GM12878 (cell line): Measurements from ENCODE around the gene ZSWIM7. TPM values are rescaled to one million over a fixed set of nuclear protein-coding genes. Genes with fewer than 3 reads are reported as not detected.
A peak's percentile ranks its signal among the peaks of the same experiment; 100 is the strongest.

Experiments
- E2F4 ChIP-seq: IDR thresholded peaks from 2 replicates; pipeline ENCODE4 v1.6.1; 2012; ENCODE audit warnings: low read depth, low read length, improper control_type of control experiment
- E2F8 ChIP-seq: fragments of 450-650 bp; IDR thresholded peaks from 2 replicates; pipeline ENCODE4 v1.6.1; 2018; ENCODE audit warnings: mild to moderate bottlenecking, low read depth, moderate library complexity; ENCODE audit not compliant: partially characterized antibody
- E4F1 ChIP-seq: fragments of 450-650 bp; IDR thresholded peaks from 2 replicates; pipeline ENCODE4 v1.6.1; 2018; ENCODE audit warnings: borderline replicate concordance, mild to moderate bottlenecking; ENCODE audit not compliant: partially characterized antibody
- EP300 ChIP-seq, 2 experiments: fragments of 150-350 bp in 1 of 2; IDR thresholded peaks; 2 replicates each; pipeline ENCODE4 v1.6.1; 2011 to 2012; ENCODE audit warnings: low read depth in 2 of 2, low read length in 2 of 2, borderline replicate concordance in 1 of 2, improper control_type of control experiment in 1 of 2, inconsistent platforms in 1 of 2; ENCODE audit not compliant: control insufficient read depth in 1 of 2
- ESRRA ChIP-seq: IDR thresholded peaks from 2 replicates; pipeline ENCODE4 v1.6.1; 2012; ENCODE audit warnings: mild to moderate bottlenecking, low read length, improper control_type of control experiment
- EZH2 ChIP-seq: IDR thresholded peaks from 2 replicates; pipeline ENCODE4 v1.6.1; 2012; ENCODE audit warnings: low read depth, mild to moderate bottlenecking, control low read depth, inconsistent platforms, low read length, borderline replicate concordance; ENCODE audit not compliant: control insufficient read depth
- FOS ChIP-seq: IDR thresholded peaks from 3 replicates; pipeline ENCODE4 v1.6.1; 2011; ENCODE audit warnings: borderline replicate concordance; ENCODE audit not compliant: insufficient read length; ENCODE audit errors: extremely low read depth
- HCFC1 ChIP-seq: fragments of 150-350 bp; IDR thresholded peaks from 2 replicates; pipeline ENCODE4 v1.6.1; 2014; ENCODE audit warnings: low read length
- MYB ChIP-seq: fragments of 150-350 bp; IDR thresholded peaks from 2 replicates; pipeline ENCODE4 v1.6.1; 2014; ENCODE audit warnings: mild to moderate bottlenecking, low read depth, low read length, borderline replicate concordance
- NFYB ChIP-seq: IDR thresholded peaks from 2 replicates; pipeline ENCODE4 v1.6.1; 2011; ENCODE audit warnings: low read depth, mild to moderate bottlenecking, low read length, improper control_type of control experiment, moderate library complexity; ENCODE audit not compliant: insufficient read depth
- NR2C2 ChIP-seq: IDR thresholded peaks from 2 replicates; pipeline ENCODE4 v1.6.1; 2011; ENCODE audit warnings: borderline replicate concordance, low read depth; ENCODE audit not compliant: control insufficient read depth, insufficient read length
- PAX5 ChIP-seq: IDR thresholded peaks from 2 replicates; pipeline ENCODE4 v1.6.1; 2011; ENCODE audit warnings: low read depth, low read length, borderline replicate concordance
- SIN3A ChIP-seq: IDR thresholded peaks from 2 replicates; pipeline ENCODE4 v1.6.1; 2012; ENCODE audit warnings: low read depth, low read length, improper control_type of control experiment
- SP1 ChIP-seq: IDR thresholded peaks from one replicate; pipeline ENCODE4 v1.6.1; 2011; ENCODE audit warnings: low read depth, low read length
- STAT3 ChIP-seq: IDR thresholded peaks from 2 replicates; pipeline ENCODE4 v1.6.1; 2011; ENCODE audit warnings: low read depth, low read length, improper control_type of control experiment
- TARDBP ChIP-seq: IDR thresholded peaks from 2 replicates; pipeline ENCODE4 v1.6.1; 2016; ENCODE audit warnings: borderline replicate concordance
- TCF12 ChIP-seq: IDR thresholded peaks from 2 replicates; pipeline ENCODE4 v1.6.1; 2011; ENCODE audit warnings: low read depth, mild to moderate bottlenecking, low read length
- ZBTB4 ChIP-seq: fragments of 450-650 bp; formaldehyde crosslinking; IDR thresholded peaks from 2 replicates; pipeline ENCODE4 v1.4.0; 2022; ENCODE audit warnings: mild to moderate bottlenecking, moderate library complexity
- ZNF384 ChIP-seq: IDR thresholded peaks from 2 replicates; pipeline ENCODE4 v1.6.1; 2012; ENCODE audit warnings: low read depth, mild to moderate bottlenecking, low read length, improper control_type of control experiment, borderline replicate concordance
- polyA plus RNA-seq, 11 experiments: library from polyadenylated mRNA; depleted of rRNA in 4 of 11; unstranded in 6 of 11; stranded (reverse) in 5 of 11; fragments of >200 nt; fragmentation: Nextera tagmentation in 4 of 11; fragmentation: Illumina TruSeq in 1 of 11; extraction: Ambion mirVana in 4 of 11; extraction: Trizol in 1 of 11; gene quantifications; 1 replicate in 1 of 11; 2 replicates in 10 of 11; pipeline versions ENCODE4 v1.2.1 to v1.2.3, GENCODE V29; 2011 to 2016; ENCODE audit warnings: inconsistent platforms in 2 of 11, missing spikeins in 2 of 11, low read depth in 1 of 11
- total RNA-seq, 4 experiments: library from RNA; depleted of rRNA in 3 of 4; stranded (reverse); fragments of >200 nt in 3 of 4; fragmentation: Illumina TruSeq in 1 of 4; extraction: Trizol in 1 of 4; gene quantifications; 2 replicates each; pipeline versions ENCODE4 v1.2.1 to v1.2.3, GENCODE V29; 2013 to 2021

ZSWIM7 gene
- total and polyA plus RNA-seq, 10 of the 15 experiments (the other 5 are each of a cell fraction or from before 2014, with no cell fraction given) = 7.0 to 26.6 (median 9.9) TPM

GRCh38 chr17:15999141-15999973 is at the start of gene ZSWIM7, which contains the start of gene TTC19 (continued):
- TF ChIP-seq HCFC1 (no peak; the same call in 1 of the 2 replicates), E2F4 (no peak), TCF12 (0 out of 2 replicates have a peak, but pooled peaks have one; percentile 4), EZH2 (no peak), NR2C2 (no peak), FOS (no peak), TARDBP (no peak; the same call in 1 of the 2 replicates), ESRRA (no peak), ZNF384 (no peak), PAX5 (peak; percentile 33; the same call in 1 of the 2 replicates), MYB (no peak), E2F8 (no peak), E4F1 (no peak), NFYB (0 out of 2 replicates have a peak, but pooled peaks have one; percentile 39), EP300 (IDR thresholded peaks at IDR 0.05; ENCODE audit: borderline replicate concordance in 1 of 2, control insufficient read depth in 1 of 2, low read depth in 2 of 2, low read length in 2 of 2) (no peak), STAT3 (no peak), SIN3A (no peak), ZBTB4 (CRISPR knock-in tag) (no peak), SP1 (peak; percentile 35)
